IMR-90 (cell line): ENCODE measurements around the gene CAMK4. TPM values are rescaled to one million over a fixed set of nuclear protein-coding genes. Genes with fewer than 3 reads are reported as not detected.

Experiments
- ATAC-seq: fragments of 200-7000 bp; cut with Tn5 transposase; 2 replicates; pipeline ENCODE4 v1.9.1; 2020; ENCODE audit warnings: low read depth, mild to moderate bottlenecking, moderate library complexity
- BruUV-seq: library from RNA; stranded (reverse); fragments of 400-500 nt; replicated peaks from 2 replicates; lab custom pipeline; 2021; lab: Mats Ljungman, UMichigan
- CTCF ChIA-PET: fragments of 300-600 bp; formaldehyde crosslinking; extraction: SDS; loops from one replicate; lab custom pipeline; 2021; ENCODE audit warnings: antibody characterized with exemption; lab: Yijun Ruan, JAX
- POLR2A ChIA-PET: fragments of 300-600 bp; sonication (Branson Sonifier 250); formaldehyde crosslinking; loops from one replicate; lab custom pipeline; 2022; ENCODE audit warnings: antibody characterized with exemption; ENCODE audit not compliant: unreplicated experiment; lab: Charles Lee
- DNase-seq: peaks from one replicate; pipeline ENCODE4 v3.0.0; 2013
- H2AFZ ChIP-seq: replicated peaks from 2 replicates; pipeline ENCODE3; 2013; ENCODE audit warnings: low read length, mild to moderate bottlenecking; ENCODE audit not compliant: poor library complexity
- H2AK5ac ChIP-seq: 2 replicates; pipeline ENCODE4 v1.6.1; 2013; ENCODE audit warnings: low read depth, low read length, inconsistent platforms
- H2AK9ac ChIP-seq: replicated peaks from 2 replicates; pipeline ENCODE3; 2013; ENCODE audit warnings: mild to moderate bottlenecking, low read depth, low read length, moderate library complexity; ENCODE audit not compliant: poor library complexity
- H2BK120ac ChIP-seq: 2 replicates; pipeline ENCODE4 v1.6.1; 2013; ENCODE audit warnings: low read depth, low read length, inconsistent platforms
- H2BK15ac ChIP-seq: 3 replicates; pipeline ENCODE4 v1.6.1; 2013; ENCODE audit warnings: low read depth, low read length, inconsistent platforms
- H2BK20ac ChIP-seq: 2 replicates; pipeline ENCODE4 v1.6.1; 2013; ENCODE audit warnings: low read depth, mild to moderate bottlenecking, inconsistent platforms, low read length, moderate library complexity
- H2BK5ac ChIP-seq: 2 replicates; pipeline ENCODE4 v1.6.1; 2013; ENCODE audit warnings: mild to moderate bottlenecking, low read depth, low read length, inconsistent platforms; ENCODE audit not compliant: poor library complexity, severe bottlenecking
- H3K14ac ChIP-seq: replicated peaks from 2 replicates; pipeline ENCODE4 v1.6.1; 2013; ENCODE audit warnings: low read depth, low read length, inconsistent platforms
- H3K18ac ChIP-seq: 2 replicates; pipeline ENCODE4 v1.6.1; 2013; ENCODE audit warnings: low read depth, low read length, control low read depth
- H3K23ac ChIP-seq: 2 replicates; pipeline ENCODE4 v1.6.1; 2013; ENCODE audit warnings: low read depth, low read length, inconsistent platforms
- H3K27ac ChIP-seq: 2 replicates; pipeline ENCODE4 v1.5.1; 2013; ENCODE audit warnings: mild to moderate bottlenecking, control low read depth, low read length; ENCODE audit not compliant: insufficient read depth
- H3K27me3 ChIP-seq: 2 replicates; pipeline ENCODE4 v1.6.1; 2013; ENCODE audit warnings: low read length; ENCODE audit not compliant: control insufficient read depth, insufficient read depth
- H3K36me3 ChIP-seq: 2 replicates; pipeline ENCODE4 v1.6.1; 2013; ENCODE audit warnings: low read length, mixed read lengths; ENCODE audit not compliant: control insufficient read depth, insufficient read depth
- H3K4ac ChIP-seq: 2 replicates; pipeline ENCODE4 v1.6.1; 2013; ENCODE audit warnings: low read depth, low read length, inconsistent platforms
- H3K4me1 ChIP-seq: 2 replicates; pipeline ENCODE4 v1.6.1; 2013; ENCODE audit warnings: low read length, mixed read lengths; ENCODE audit not compliant: control insufficient read depth, insufficient read depth
- H3K4me2 ChIP-seq: 2 replicates; pipeline ENCODE4 v1.6.1; 2013; ENCODE audit warnings: low read depth, mild to moderate bottlenecking, control low read depth, low read length, moderate library complexity
- H3K4me3 ChIP-seq: 2 replicates; pipeline ENCODE4 v1.5.1; 2013; ENCODE audit warnings: low read depth, mild to moderate bottlenecking, control low read depth, low read length, moderate library complexity; ENCODE audit not compliant: insufficient read depth
- H3K56ac ChIP-seq: 2 replicates; pipeline ENCODE4 v1.6.1; 2013; ENCODE audit warnings: low read length, inconsistent platforms; ENCODE audit not compliant: insufficient read depth; ENCODE audit errors: extremely low read depth
- H3K79me1 ChIP-seq, 2 experiments: 2 replicates each; pipeline ENCODE4 v1.6.1; 2013; ENCODE audit warnings: low read length in 2 of 2, inconsistent platforms in 1 of 2, low read depth in 1 of 2
- H3K9ac ChIP-seq: 2 replicates; pipeline ENCODE4 v1.6.1; 2013; ENCODE audit warnings: low read depth, low read length, control low read depth
- H3K9me1 ChIP-seq: 2 replicates; pipeline ENCODE4 v1.6.1; 2013; ENCODE audit warnings: low read length, inconsistent platforms; ENCODE audit not compliant: insufficient read depth
- H3K9me3 ChIP-seq: 2 replicates; pipeline ENCODE4 v1.6.1; 2013; ENCODE audit warnings: low read length; ENCODE audit not compliant: control insufficient read depth, insufficient read depth
- H4K20me1 ChIP-seq: 2 replicates; pipeline ENCODE4 v1.6.1; 2013; ENCODE audit warnings: low read length, inconsistent platforms; ENCODE audit not compliant: insufficient read depth
- H4K5ac ChIP-seq: 2 replicates; pipeline ENCODE4 v1.6.1; 2013; ENCODE audit warnings: mild to moderate bottlenecking, low read depth, low read length, control low read depth
- H4K8ac ChIP-seq, 2 experiments: 2 replicates each; pipeline ENCODE4 v1.6.1; 2013; ENCODE audit warnings: low read depth in 2 of 2, low read length in 2 of 2, control low read depth in 1 of 2, inconsistent platforms in 1 of 2
- H4K91ac ChIP-seq: 2 replicates; pipeline ENCODE4 v1.6.1; 2013; ENCODE audit warnings: low read depth, low read length, inconsistent platforms; ENCODE audit not compliant: insufficient read depth
- BHLHE40 ChIP-seq: fragments of 150-350 bp; IDR thresholded peaks from 2 replicates; pipeline ENCODE4 v1.6.1; 2016; ENCODE audit warnings: mild to moderate bottlenecking, low read depth, low read length
- CEBPB ChIP-seq: IDR thresholded peaks from 2 replicates; pipeline ENCODE4 v1.6.1; 2012; ENCODE audit warnings: low read depth, low read length, improper control_type of control experiment
- CHD1 ChIP-seq: IDR thresholded peaks from 2 replicates; pipeline ENCODE4 v1.6.1; 2012; ENCODE audit warnings: low read depth, low read length, improper control_type of control experiment
- CTCF ChIP-seq: conservative IDR thresholded peaks from 2 replicates; pipeline ENCODE4 v1.5.1; 2012; ENCODE audit warnings: mild to moderate bottlenecking, low read depth, low read length, improper control_type of control experiment
- ELK1 ChIP-seq: fragments of 150-350 bp; IDR thresholded peaks from 2 replicates; pipeline ENCODE4 v1.6.1; 2016; ENCODE audit warnings: low read depth, mild to moderate bottlenecking, low read length, moderate library complexity, borderline replicate concordance
- FOS ChIP-seq: fragments of 150-350 bp; IDR thresholded peaks from 2 replicates; pipeline ENCODE4 v1.6.1; 2016; ENCODE audit warnings: low read depth, low read length
- MAFK ChIP-seq: IDR thresholded peaks from 2 replicates; pipeline ENCODE4 v1.6.1; 2012; ENCODE audit warnings: low read depth, low read length, improper control_type of control experiment
- MXI1 ChIP-seq: IDR thresholded peaks from 2 replicates; pipeline ENCODE4 v1.6.1; 2012; ENCODE audit warnings: low read depth, mild to moderate bottlenecking, low read length, moderate library complexity, borderline replicate concordance
- NFE2L2 ChIP-seq: fragments of 150-350 bp; IDR thresholded peaks from 2 replicates; pipeline ENCODE4 v1.6.1; 2016; ENCODE audit warnings: low read depth, mild to moderate bottlenecking, low read length
- POLR2A ChIP-seq: IDR thresholded peaks from 2 replicates; pipeline ENCODE4 v1.6.1; 2012; ENCODE audit warnings: mild to moderate bottlenecking, low read depth, low read length
- RAD21 ChIP-seq: IDR thresholded peaks from 2 replicates; pipeline ENCODE4 v1.6.1; 2012; ENCODE audit warnings: low read length, improper control_type of control experiment
- RFX5 ChIP-seq: IDR thresholded peaks from 2 replicates; pipeline ENCODE4 v1.8.0; 2012; ENCODE audit warnings: low read depth, mild to moderate bottlenecking, low read length, moderate library complexity
- SMC3 ChIP-seq: fragments of 150-350 bp; IDR thresholded peaks from 2 replicates; pipeline ENCODE4 v1.6.1; 2016; ENCODE audit warnings: low read depth, mild to moderate bottlenecking, antibody characterized with exemption, low read length, moderate library complexity
- USF2 ChIP-seq: fragments of 150-350 bp; IDR thresholded peaks from 2 replicates; pipeline ENCODE4 v1.6.1; 2017; ENCODE audit warnings: mild to moderate bottlenecking, antibody characterized with exemption, low read length, low read depth
- WGBS, 2 experiments: methylation state at CpG; one replicate each; pipeline versions ENCODE4 v1.1.5 to v1.1.7; 2013; ENCODE audit warnings: missing lambda C conversion rate in 2 of 2; ENCODE audit not compliant: insufficient read length in 1 of 2; ENCODE audit errors: extremely low coverage in 2 of 2; 5-methylcytosine and 5-hydroxymethylcytosine counted together
- dilution Hi-C: fragments of 300-500 bp; cut with HindIII; formaldehyde crosslinking; loops from one replicate; pipeline ENCODE4 v1.14.3; 2018; ENCODE audit warnings: low sequenced_read_pairs; ENCODE audit not compliant: unreplicated experiment
- in situ Hi-C: fragments of 300-500 bp; cut with MboI; formaldehyde crosslinking; loops from 3 replicates; pipeline ENCODE4 v1.14.3; 2019; ENCODE audit warnings: low sequenced_read_pairs, inconsistent platforms, mixed read lengths
- intact Hi-C: fragments of 100-400 bp; cut with micrococcal nuclease; formaldehyde crosslinking; loops from 2 replicates; pipeline ENCODE4 v1.10.0; 2022
- polyA plus RNA-seq, 3 experiments: library from polyadenylated mRNA; depleted of rRNA; stranded (reverse); fragments of >200 nt; gene quantifications; 2 replicates each; pipeline ENCODE4 v1.2.3, GENCODE V29; 2012; ENCODE audit warnings: low replicate concordance in 1 of 3
- total RNA-seq: library from RNA; depleted of rRNA; stranded (reverse); fragments of >200 nt; gene quantifications from 2 replicates; pipeline ENCODE4 v1.2.3, GENCODE V29; 2012

Gene CAMK4
- total and polyA plus RNA-seq, 2 of the 4 experiments (the other 2 are of a cell fraction), result 3.7 to 4.8 TPM

DNA sequence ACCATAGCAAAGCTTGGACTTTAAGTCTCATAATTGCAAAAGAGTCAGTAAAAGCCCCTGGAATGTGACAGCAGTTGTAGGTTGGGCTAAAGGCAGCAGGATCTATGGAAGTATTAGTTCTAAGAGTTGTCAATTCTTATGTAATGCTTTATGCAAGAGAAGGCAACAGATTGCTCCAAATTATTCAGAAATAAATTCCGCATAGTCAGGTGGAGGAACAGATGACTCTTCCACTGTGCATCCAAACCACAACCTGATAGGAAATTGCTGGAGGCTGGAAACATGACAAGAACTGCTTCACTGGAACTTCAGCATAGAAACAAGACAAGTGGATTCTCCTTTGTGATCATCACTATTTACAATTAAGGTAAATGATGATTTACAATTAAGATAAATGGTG lies 187.1 kb downstream of the CAMK4 start:
- Histone ChIP-seq H3K79me1 (no peaks in the 10 kb centered on the region), H3K14ac (no peak overlapping the region), H3K27me3 (no peaks in the 10 kb centered on the region), H3K9me3 (no peaks in the 10 kb centered on the region; the same call in 1 of the 2 replicates), H4K8ac (no peak overlapping the region), H4K5ac (no peak overlapping the region), H2AFZ (no peak overlapping the region), H3K4ac (no peak overlapping the region), H3K18ac (no peak overlapping the region), H3K4me3 (no peak overlapping the region), H3K27ac (no peak overlapping the region), H2BK5ac (no peak overlapping the region), H2AK5ac (no peak overlapping the region), H3K4me2 (no peak overlapping the region), H3K4me1 (no peaks in the 10 kb centered on the region), H2BK120ac (no peak overlapping the region), H3K23ac (no peak overlapping the region), H4K91ac (no peak overlapping the region), H2AK9ac (no peak overlapping the region), H3K9me1 (no peaks in the 10 kb centered on the region), H4K20me1 (no peaks in the 10 kb centered on the region), H3K56ac (no peak overlapping the region), H3K36me3 (no peaks in the 10 kb centered on the region), H2BK20ac (no peak overlapping the region), H2BK15ac (no peak overlapping the region), H3K9ac (no peak overlapping the region)
- in situ Hi-C loops, result no loop called here
- ChIA-PET POLR2A (no interaction called here), CTCF (no interaction called here)
- ATAC-seq (no peak), DNase-seq (peak; percentile 49)
- intact Hi-C loops, result no loop called here
- no CpG with 5 or more reads among the region's 1 CpG for WGBS, 2 experiments
- dilution Hi-C loops, result no loop called here
- TF ChIP-seq USF2 (no peak), SMC3 (no peak), MXI1 (no peak), RAD21 (no peak), ELK1 (no peak), RFX5 (no peak), FOS (no peak), CTCF (no peak), NFE2L2 (no peak), MAFK (no peak), CHD1 (no peak), BHLHE40 (no peak), CEBPB (no peak), POLR2A (no peak)
- no TSS peak for BruUV-seq
